Right lobe of liver (tissue), 4 donors: Measurements from ENCODE around the gene HELZ.

Experiments
- POLR2A ChIP-seq: fragments of 450-650 bp; IDR thresholded peaks from one replicate; pipeline ENCODE4 v1.6.1; 2017; ENCODE audit warnings: antibody characterized with exemption, mild to moderate bottlenecking
- TF ChIP-seq, protein P1 (sequence below), 4 donors: fragments of 200-600 bp in 3 of 4; fragments of 450-650 bp in 1 of 4; IDR thresholded peaks; one replicate each; pipeline versions ENCODE4 v1.5.1 to v1.8.0; 2016 to 2022; ENCODE audit warnings: antibody characterized with exemption in 4 of 4, mild to moderate bottlenecking in 2 of 4
- donor health status: DM: no; HTN: no; CAD: no.
- donor health status: DM: no; HTN: no; CAD: no.
- donor health status: DM: no; HTN: yes; CAD: no.

DNA sequence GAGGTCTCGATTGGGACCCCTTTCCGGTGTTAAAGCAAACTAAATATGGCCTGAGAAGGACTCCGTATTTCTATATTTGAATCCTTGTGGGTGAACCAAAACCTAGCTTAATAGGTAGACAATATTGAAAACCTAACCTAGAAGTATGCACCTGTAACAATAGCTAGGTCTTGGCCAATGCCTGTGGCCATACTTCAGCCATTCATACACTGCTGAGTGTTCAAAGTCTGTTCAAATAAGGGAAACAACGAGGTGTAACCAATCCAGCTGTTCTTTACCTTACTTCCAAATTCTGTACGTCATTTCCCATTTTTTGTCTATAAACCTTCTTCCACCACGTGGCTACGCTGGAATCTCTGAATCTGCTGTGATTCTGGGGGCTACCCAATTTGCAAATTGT is 34.1 kb upstream of the HELZ start:
- no peak for TF ChIP-seq POLR2A
- TF ChIP-seq, protein P1, sequence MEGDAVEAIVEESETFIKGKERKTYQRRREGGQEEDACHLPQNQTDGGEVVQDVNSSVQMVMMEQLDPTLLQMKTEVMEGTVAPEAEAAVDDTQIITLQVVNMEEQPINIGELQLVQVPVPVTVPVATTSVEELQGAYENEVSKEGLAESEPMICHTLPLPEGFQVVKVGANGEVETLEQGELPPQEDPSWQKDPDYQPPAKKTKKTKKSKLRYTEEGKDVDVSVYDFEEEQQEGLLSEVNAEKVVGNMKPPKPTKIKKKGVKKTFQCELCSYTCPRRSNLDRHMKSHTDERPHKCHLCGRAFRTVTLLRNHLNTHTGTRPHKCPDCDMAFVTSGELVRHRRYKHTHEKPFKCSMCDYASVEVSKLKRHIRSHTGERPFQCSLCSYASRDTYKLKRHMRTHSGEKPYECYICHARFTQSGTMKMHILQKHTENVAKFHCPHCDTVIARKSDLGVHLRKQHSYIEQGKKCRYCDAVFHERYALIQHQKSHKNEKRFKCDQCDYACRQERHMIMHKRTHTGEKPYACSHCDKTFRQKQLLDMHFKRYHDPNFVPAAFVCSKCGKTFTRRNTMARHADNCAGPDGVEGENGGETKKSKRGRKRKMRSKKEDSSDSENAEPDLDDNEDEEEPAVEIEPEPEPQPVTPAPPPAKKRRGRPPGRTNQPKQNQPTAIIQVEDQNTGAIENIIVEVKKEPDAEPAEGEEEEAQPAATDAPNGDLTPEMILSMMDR (IDR thresholded peaks at IDR 0.05), result no peak
